ENCODE measurements around the gene ACVRL1. TPM values are rescaled to one million over a fixed set of nuclear protein-coding genes. Genes with fewer than 3 reads are reported as not detected.

Gene ACVRL1
- total RNA-seq, 1 donor from 2014 or later: not detected

Other genes starting within 250 kb of the ACVRL1 start
- 0.08 TPM in 2 replicates for gene FIGNL2, start 58.8 kb upstream of the ACVRL1 start, total RNA-seq
- not detected in 2 replicates for gene ANKRD33, start 19.4 kb upstream of the ACVRL1 start, total RNA-seq
- 15.2 and 15.8 TPM in 2 replicates for gene ACVR1B, start 44.2 kb downstream of the ACVRL1 start, total RNA-seq
- 22.5 and 25.5 TPM in 2 replicates for gene TAMALIN, start 99.4 kb downstream of the ACVRL1 start, total RNA-seq
- gene NR4A1, start 143.9 kb downstream of the ACVRL1 start, total RNA-seq: 6.7 and 13.0 TPM in 2 replicates
- gene ATG101, start 162.5 kb downstream of the ACVRL1 start, total RNA-seq: 41.7 and 46.1 TPM in 2 replicates
- not detected in 2 replicates for gene SMIM41, start 172.2 kb downstream of the ACVRL1 start, total RNA-seq

Measured in osteocyte (in vitro differentiated cells).